CD4-positive, alpha-beta memory T cell (primary cell): ENCODE results near the gene GSTM3. TPM values are rescaled to one million over a fixed set of nuclear protein-coding genes. Genes with fewer than 3 reads are reported as not detected.

Experiments used
- CTCF ChIA-PET: fragments of 350-600 bp; sonication (Branson Sonifier 250); formaldehyde crosslinking; loops from one replicate; lab custom pipeline; 2021; ENCODE audit warnings: inconsistent platforms; ENCODE audit not compliant: partially characterized antibody; lab: Charles Lee
- POLR2A ChIA-PET: fragments of 350-600 bp; sonication (Branson Sonifier 250); formaldehyde crosslinking; loops from one replicate; lab custom pipeline; 2021; ENCODE audit not compliant: partially characterized antibody; lab: Charles Lee
- DNase-seq, 5 donors: peaks; one replicate each; pipeline versions ENCODE4 v3.0.0 to v3.0.0-alpha.2; 2020 to 2022; ENCODE audit warnings: mixed read lengths in 1 of 5
- H3K27ac ChIP-seq: one replicate; pipeline ENCODE4 v1.7.0; 2013; ENCODE audit warnings: low read depth, low read length
- H3K27me3 ChIP-seq: 2 replicates; pipeline ENCODE4 v1.7.0; 2013; ENCODE audit warnings: mild to moderate bottlenecking, low read length, moderate library complexity; ENCODE audit not compliant: insufficient read depth
- H3K36me3 ChIP-seq: 2 replicates; pipeline ENCODE4 v1.7.0; 2013; ENCODE audit warnings: mild to moderate bottlenecking, low read length, moderate library complexity; ENCODE audit not compliant: insufficient read depth
- H3K4me1 ChIP-seq: 2 replicates; pipeline ENCODE4 v1.7.0; 2013; ENCODE audit warnings: mild to moderate bottlenecking, low read length, moderate library complexity; ENCODE audit not compliant: insufficient read depth
- H3K4me3 ChIP-seq, 2 donors: one replicate each; pipeline ENCODE4 v1.7.0; 2013; ENCODE audit warnings: low read length in 2 of 2, mild to moderate bottlenecking in 1 of 2
- H3K9me3 ChIP-seq, 2 donors: one replicate each; pipeline ENCODE4 v1.7.0; 2013; ENCODE audit warnings: low read length in 2 of 2, control low read depth in 1 of 2; ENCODE audit not compliant: control insufficient read depth in 1 of 2
- H3K27ac Mint-ChIP-seq, 7 donors: one replicate each; pipeline ENCODE4 v1.8.0; 2020 to 2021; ENCODE audit warnings: mixed read lengths in 7 of 7, mild to moderate bottlenecking in 6 of 7, inconsistent platforms in 3 of 7, moderate library complexity in 3 of 7
- H3K27me3 Mint-ChIP-seq, 2 donors: one replicate each; pipeline ENCODE4 v1.8.0; 2020 to 2021; ENCODE audit warnings: mixed read lengths in 2 of 2
- H3K36me3 Mint-ChIP-seq, 2 donors: one replicate each; pipeline ENCODE4 v1.8.0; 2020 to 2021; ENCODE audit warnings: mixed read lengths in 2 of 2, inconsistent platforms in 1 of 2, mild to moderate bottlenecking in 1 of 2
- H3K4me1 Mint-ChIP-seq, 4 donors: one replicate each; pipeline ENCODE4 v1.8.0; 2020 to 2021; ENCODE audit warnings: mixed read lengths in 4 of 4, mild to moderate bottlenecking in 1 of 4
- H3K4me3 Mint-ChIP-seq, 8 donors: one replicate each; pipeline ENCODE4 v1.8.0; 2020 to 2021; ENCODE audit warnings: mixed read lengths in 8 of 8, mild to moderate bottlenecking in 7 of 8, moderate library complexity in 6 of 8, inconsistent platforms in 3 of 8
- H3K9me3 Mint-ChIP-seq, 8 donors: one replicate each; pipeline ENCODE4 v1.8.0; 2020 to 2021; ENCODE audit warnings: mixed read lengths in 8 of 8, mild to moderate bottlenecking in 5 of 8, inconsistent platforms in 3 of 8, moderate library complexity in 1 of 8
- intact Hi-C: fragments of 100-400 bp; cut with micrococcal nuclease; formaldehyde crosslinking; loops from one replicate; pipeline ENCODE4 v1.15.1; 2023
- polyA plus RNA-seq, 2 donors: library from polyadenylated mRNA; unstranded; fragments of 300-500 nt; fragmentation: Illumina TruSeq; gene quantifications; one replicate each; pipeline ENCODE4 v1.2.3, GENCODE V29; 2021
- total RNA-seq, 2 experiments: library from RNA; stranded (reverse); gene quantifications; one replicate each; pipeline ENCODE4 v1.2.3, GENCODE V29; 2021

Gene GSTM3
- total and polyA plus RNA-seq, 4 experiments from 2014 or later, result 1.2 to 44.3 (median 13.5) TPM

DNA sequence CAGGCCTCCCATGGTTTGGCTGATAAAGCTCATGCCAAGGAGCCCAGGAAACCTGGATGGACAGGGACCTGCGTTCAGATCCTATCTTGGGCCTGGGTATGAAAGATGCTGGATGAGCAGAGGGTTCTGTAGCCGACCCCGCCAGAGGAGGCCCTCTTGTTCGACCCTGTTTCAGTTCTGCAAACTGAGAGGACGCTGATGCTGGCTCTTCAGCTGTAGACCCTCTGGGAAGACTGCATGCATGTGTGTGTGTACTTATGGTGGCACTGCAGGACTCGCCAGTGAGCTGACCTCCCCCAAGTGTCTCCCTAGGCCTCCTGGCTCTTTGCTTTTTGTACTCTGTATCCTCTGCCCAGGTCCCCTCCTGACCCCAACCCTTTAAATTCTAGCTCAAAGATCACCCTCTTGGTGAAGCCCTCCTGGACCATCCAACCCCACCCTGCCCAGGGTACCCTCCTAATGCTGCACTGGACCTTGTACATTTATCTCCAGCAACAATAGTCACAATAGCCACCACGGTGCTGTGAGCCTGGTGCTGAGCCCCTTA lies 21.3 kb upstream of the GSTM3 start:
- H3K27ac ChIP-seq, result no peak overlapping the region
- Mint-ChIP-seq H3K4me3 (no peak overlapping the region), H3K36me3 (no peaks in the 10 kb centered on the region), H3K9me3 (no peaks in the 10 kb centered on the region), H3K27me3 (no peaks in the 10 kb centered on the region), H3K4me1 (no peaks in the 10 kb centered on the region), H3K27ac (peak overlapping the region in 1 of 7 donors; percentile 0)
- no peak for DNase-seq
- H3K27me3 ChIP-seq, result no peaks in the 10 kb centered on the region
- no peaks in the 10 kb centered on the region for H3K9me3 ChIP-seq
- no peaks in the 10 kb centered on the region for H3K36me3 ChIP-seq
- POLR2A ChIA-PET, result no interaction called here
- no peak overlapping the region for H3K4me3 ChIP-seq
- CTCF ChIA-PET, result interaction anchor here (2.1 kb wide), 1 partner anchor 15 kb away, joined by 5 read pairs; no protein-coding TSS in a partner anchor
- intact Hi-C loops, result no loop called here
- H3K4me1 ChIP-seq, result no peaks in the 10 kb centered on the region

- H3K9me3 ChIP-seq, result no peaks in the 10 kb centered on the region
- H3K4me1 Mint-ChIP-seq, result no peaks in the 10 kb centered on the region
- H3K36me3 Mint-ChIP-seq, result no peaks in the 10 kb centered on the region
- intact Hi-C loops, result no loop called here
- H3K36me3 ChIP-seq, result no peaks in the 10 kb centered on the region
- H3K4me1 ChIP-seq, result no peaks in the 10 kb centered on the region
- no peaks in the 10 kb centered on the region for H3K27me3 Mint-ChIP-seq
- H3K27me3 ChIP-seq, result no peaks in the 10 kb centered on the region
- H3K27ac ChIP-seq, result no peak overlapping the region
- H3K27ac Mint-ChIP-seq, result no peak overlapping the region
- H3K4me3 ChIP-seq, result no peak overlapping the region
- H3K9me3 Mint-ChIP-seq, result no peaks in the 10 kb centered on the region
- no peak overlapping the region for H3K4me3 Mint-ChIP-seq
- ChIA-PET POLR2A (no interaction called here), CTCF (interaction anchor here (2.1 kb wide), 1 partner anchor 15 kb away, joined by 5 read pairs; no protein-coding TSS in a partner anchor)
- DNase-seq, result no peak
These were observed 20.6 kb upstream of the GSTM3 start for GRCh38 chr1:109761227-109762038.

GRCh38 chr1:109760581-109761226 lies 19.9 kb upstream of the GSTM3 start:
- ChIA-PET CTCF (no interaction called here), POLR2A (no interaction called here)
- no peak for DNase-seq
- Histone ChIP-seq H3K4me1 (no peaks in the 10 kb centered on the region), H3K4me3 (no peak overlapping the region), H3K9me3 (no peaks in the 10 kb centered on the region), H3K27ac (no peak overlapping the region), H3K36me3 (no peaks in the 10 kb centered on the region), H3K27me3 (no peaks in the 10 kb centered on the region)
- no peaks in the 10 kb centered on the region for H3K9me3 Mint-ChIP-seq
- peak overlapping the region in 1 of 7 donors; percentile 29 for H3K27ac Mint-ChIP-seq
- no peaks in the 10 kb centered on the region for H3K4me1 Mint-ChIP-seq
- H3K36me3 Mint-ChIP-seq, result no peaks in the 10 kb centered on the region
- no peaks in the 10 kb centered on the region for H3K27me3 Mint-ChIP-seq
- H3K4me3 Mint-ChIP-seq, result no peak overlapping the region
- intact Hi-C loops, result no loop called here

GRCh38 chr1:109759513-109760334 lies 18.9 kb upstream of the GSTM3 start:
- no peaks in the 10 kb centered on the region for H3K9me3 ChIP-seq
- H3K4me3 ChIP-seq, result no peak overlapping the region
- H3K4me1 ChIP-seq, result no peaks in the 10 kb centered on the region
- H3K27me3 ChIP-seq, result no peaks in the 10 kb centered on the region
- Mint-ChIP-seq H3K4me1 (no peaks in the 10 kb centered on the region), H3K4me3 (no peak overlapping the region), H3K36me3 (no peaks in the 10 kb centered on the region), H3K9me3 (no peaks in the 10 kb centered on the region), H3K27me3 (no peaks in the 10 kb centered on the region), H3K27ac (peak overlapping the region in 1 of 7 donors; percentile 35)
- POLR2A ChIA-PET, result no interaction called here
- H3K27ac ChIP-seq, result no peak overlapping the region
- no peaks in the 10 kb centered on the region for H3K36me3 ChIP-seq
- CTCF ChIA-PET, result no interaction called here
- intact Hi-C loops, result no loop called here
- no peak for DNase-seq

GRCh38 chr1:109757936-109758786 lies 17.3 kb upstream of the GSTM3 start:
- H3K36me3 Mint-ChIP-seq, result no peaks in the 10 kb centered on the region
- no peak for DNase-seq
- H3K27me3 Mint-ChIP-seq, result no peaks in the 10 kb centered on the region
- intact Hi-C loops, result no loop called here
- no peak overlapping the region for H3K4me3 ChIP-seq
- CTCF ChIA-PET, result interaction anchor here (1.1 kb wide), 1 partner anchor 118 kb away, joined by 3 read pairs; no protein-coding TSS in a partner anchor
- POLR2A ChIA-PET, result no interaction called here
- H3K4me3 Mint-ChIP-seq, result no peak overlapping the region
- H3K9me3 Mint-ChIP-seq, result no peaks in the 10 kb centered on the region
- no peaks in the 10 kb centered on the region for H3K36me3 ChIP-seq
- no peak overlapping the region for H3K27ac Mint-ChIP-seq
- H3K27me3 ChIP-seq, result no peaks in the 10 kb centered on the region
- no peaks in the 10 kb centered on the region for H3K4me1 ChIP-seq
- H3K9me3 ChIP-seq, result no peaks in the 10 kb centered on the region
- no peak overlapping the region for H3K27ac ChIP-seq
- H3K4me1 Mint-ChIP-seq, result no peaks in the 10 kb centered on the region

- Histone ChIP-seq H3K27ac (no peak overlapping the region), H3K4me3 (no peak overlapping the region), H3K9me3 (no peaks in the 10 kb centered on the region), H3K36me3 (no peaks in the 10 kb centered on the region), H3K4me1 (no peaks in the 10 kb centered on the region), H3K27me3 (peaks cover 5% of the 10 kb centered on the region)
- no peak for DNase-seq
- Mint-ChIP-seq H3K27ac (peak overlapping the region in 1 of 7 donors; percentile 59), H3K9me3 (no peaks in the 10 kb centered on the region), H3K4me3 (no peak overlapping the region), H3K4me1 (no peaks in the 10 kb centered on the region), H3K36me3 (no peaks in the 10 kb centered on the region), H3K27me3 (peaks cover 0 to 2% of the 10 kb centered on the region in 2 donors)
- intact Hi-C loops, result no loop called here
- POLR2A ChIA-PET, result no interaction called here
- CTCF ChIA-PET, result interaction anchor here (1.1 to 2.3 kb wide), 2 partner anchors 117 to 227 kb away, joined by 3 to 6 read pairs; partner anchors contain the start of gene AHCYL1
These were observed 16.1 kb upstream of the GSTM3 start for GRCh38 chr1:109756848-109757521.
